Tibial nerve (tissue), 4 donors: ENCODE data around the gene ARAP3. TPM values are rescaled to one million over a fixed set of nuclear protein-coding genes. Genes with fewer than 3 reads are reported as not detected.

Experiments
- DNase-seq, 2 donors: peaks; one replicate each; pipeline ENCODE4 v3.0.0-alpha.2; 2019; ENCODE audit warnings: low spot score in 2 of 2
- H3K27ac ChIP-seq, 4 donors: fragments of 200-600 bp; sonication (generic) in 3 of 4; one replicate each; pipeline ENCODE4 v1.5.1; 2017 to 2019; ENCODE audit warnings: mild to moderate bottlenecking in 1 of 4
- H3K27me3 ChIP-seq, 2 donors: fragments of 200-600 bp; sonication (generic) in 1 of 2; one replicate each; pipeline versions ENCODE4 v1.5.1 to v1.6.0; 2017 to 2019
- H3K36me3 ChIP-seq, 3 donors: fragments of 200-600 bp; sonication (generic); one replicate each; pipeline ENCODE4 v1.5.1; 2018 to 2019
- H3K4me1 ChIP-seq, 4 donors: fragments of 200-600 bp; sonication (generic) in 3 of 4; one replicate each; pipeline ENCODE4 v1.5.1; 2017 to 2019
- H3K4me3 ChIP-seq, 4 donors: fragments of 200-600 bp; sonication (generic) in 3 of 4; one replicate each; pipeline ENCODE4 v1.5.1; 2017 to 2019; ENCODE audit warnings: mild to moderate bottlenecking in 1 of 4, moderate library complexity in 1 of 4
- H3K9me3 ChIP-seq, 4 donors: fragments of 200-600 bp; sonication (generic) in 3 of 4; one replicate each; pipeline ENCODE4 v1.5.1; 2017 to 2019
- CTCF ChIP-seq, 5 experiments: fragments of 200-600 bp in 3 of 5; fragments of 450-650 bp in 2 of 5; sonication (generic) in 3 of 5; IDR thresholded peaks; one replicate each; pipeline ENCODE4 v1.5.1; 2016 to 2019; ENCODE audit warnings: antibody characterized with exemption in 5 of 5, mild to moderate bottlenecking in 3 of 5, moderate library complexity in 2 of 5
- EP300 ChIP-seq, 2 donors: sonication (generic); formaldehyde crosslinking; IDR thresholded peaks; one replicate each; pipeline ENCODE4 v1.6.1; 2017; ENCODE audit warnings: antibody characterized with exemption in 2 of 2, mild to moderate bottlenecking in 1 of 2
- POLR2A ChIP-seq, 2 donors: fragments of 450-650 bp; IDR thresholded peaks; one replicate each; pipeline ENCODE4 v1.6.1; 2017; ENCODE audit warnings: antibody characterized with exemption in 2 of 2, mild to moderate bottlenecking in 2 of 2, moderate library complexity in 2 of 2
- WGBS, 2 donors: methylation state at CpG; one replicate each; pipeline ENCODE4 v1.1.5; 2018; 5-methylcytosine and 5-hydroxymethylcytosine counted together
- total RNA-seq, 4 donors: library from RNA; depleted of rRNA; stranded (reverse); fragments of >200 nt; gene quantifications; one replicate each; pipeline ENCODE4 v1.1.0, GENCODE V29; 2016

Gene ARAP3
- total RNA-seq, 4 donors from 2014 or later = 4.4 to 11.8 (median 9.4) TPM

- peak overlapping the region; percentile 63 to 89 (median 75) for H3K4me3 ChIP-seq
- DNase-seq = no peak
- H3K36me3 ChIP-seq = peaks cover 0 to 29% (median 0%) of the 10 kb centered on the region in 3 donors
- H3K27ac ChIP-seq = peak overlapping the region in 3 of 4 donors; percentile 46 to 81 (median 80)
- H3K27me3 ChIP-seq = no peaks in the 10 kb centered on the region
- WGBS, 2 donors = 0% methylated on average over 20 to 46 of the region's 63 CpGs
- TF ChIP-seq CTCF (IDR thresholded peaks at IDR 0.05) (no peak), POLR2A (IDR thresholded peaks at IDR 0.05) (no peak), EP300 (IDR thresholded peaks at IDR 0.05) (no peak)
- peaks cover 0 to 44% (median 23%) of the 10 kb centered on the region in 4 donors for H3K4me1 ChIP-seq
- H3K9me3 ChIP-seq = no peaks in the 10 kb centered on the region
These were observed 44.8 kb downstream of the ARAP3 start for GRCh38 chr5:141637123-141637766.

GRCh38 chr5:141636413-141637122, 45.5 kb downstream of the ARAP3 start, which contains the start of the genes HDAC3 and RELL2:
TSS of gene HDAC3 (minus strand) at chr5:141636849. CDS start at chr5:141636790, 59 bp downstream.
TSS of gene RELL2 (plus strand) at chr5:141636997. CDS start at chr5:141638226, 1,229 bp downstream.
- Histone ChIP-seq H3K4me3 (peak within 1 kb of the TSS; percentile 63 to 89 (median 75)), H3K9me3 (no peaks in the 10 kb centered on the region)
- peak; percentile 85 to 91 for DNase-seq

GRCh38 chr5:141636106-141636412, 46.0 kb downstream of the ARAP3 start:
- H3K27ac ChIP-seq = peak overlapping the region; percentile 32 to 88 (median 80)
- 2 to 8% methylated on average over 4 of the region's 4 CpGs for WGBS, 2 donors

More at GRCh38 chr5:141636413-141637122, 45.5 kb downstream of the ARAP3 start, which contains the start of the genes HDAC3 and RELL2:
- peak within 1 kb of the TSS; percentile 32 to 88 (median 80) for H3K27ac ChIP-seq
- TF ChIP-seq EP300 (IDR thresholded peaks at IDR 0.05) = peak in 1 of 2 donors; percentile 69
- peak; percentile 67 to 90 for TF ChIP-seq POLR2A (IDR thresholded peaks at IDR 0.05)
- TF ChIP-seq CTCF (IDR thresholded peaks at IDR 0.05) = peak in 1 of 5 experiments; percentile 21
- 0% methylated on average over 22 to 30 of the region's 55 CpGs for WGBS, 2 donors
- H3K4me1 ChIP-seq = peaks cover 0 to 44% (median 23%) of the 10 kb centered on the region in 4 donors
- H3K36me3 ChIP-seq = peaks cover 0 to 22% (median 0%) of the 10 kb centered on the region in 3 donors
- H3K27me3 ChIP-seq = no peaks in the 10 kb centered on the region

GRCh38 chr5:141635646-141636045, 46.4 kb downstream of the ARAP3 start:
- no peaks in the 10 kb centered on the region for H3K27me3 ChIP-seq

More at GRCh38 chr5:141636106-141636412, 46.0 kb downstream of the ARAP3 start:
- H3K9me3 ChIP-seq = no peaks in the 10 kb centered on the region
- no peak for TF ChIP-seq CTCF (IDR thresholded peaks at IDR 0.05)
- TF ChIP-seq POLR2A (IDR thresholded peaks at IDR 0.05) = no peak
- TF ChIP-seq EP300 (IDR thresholded peaks at IDR 0.05) = no peak
- DNase-seq = no peak
- peak overlapping the region; percentile 63 to 89 (median 75) for H3K4me3 ChIP-seq
- peaks cover 0 to 44% (median 23%) of the 10 kb centered on the region in 4 donors for H3K4me1 ChIP-seq
- H3K36me3 ChIP-seq = peaks cover 0 to 17% (median 0%) of the 10 kb centered on the region in 3 donors
- H3K27me3 ChIP-seq = no peaks in the 10 kb centered on the region

More at GRCh38 chr5:141635646-141636045, 46.4 kb downstream of the ARAP3 start:
- TF ChIP-seq CTCF (IDR thresholded peaks at IDR 0.05) = no peak
- TF ChIP-seq EP300 (IDR thresholded peaks at IDR 0.05) = no peak
- TF ChIP-seq POLR2A (IDR thresholded peaks at IDR 0.05) = no peak
- Histone ChIP-seq H3K4me3 (peak overlapping the region; percentile 63 to 89 (median 75)), H3K9me3 (no peaks in the 10 kb centered on the region), H3K27ac (peak overlapping the region in 3 of 4 donors; percentile 80 to 88 (median 81)), H3K4me1 (peaks cover 0 to 44% (median 23%) of the 10 kb centered on the region in 4 donors), H3K36me3 (peaks cover 0 to 13% (median 0%) of the 10 kb centered on the region in 3 donors)
- WGBS, 2 donors = 49 to 53% methylated on average over 7 of the region's 7 CpGs
- no peak for DNase-seq
